Endodermal cell (in vitro differentiated cells): ENCODE results near the gene LARP1B. TPM values are rescaled to one million over a fixed set of nuclear protein-coding genes. Genes with fewer than 3 reads are reported as not detected.
"Not testable (repeated sequence)": the region's sequence is repeated elsewhere in the genome, so short reads cannot be mapped to it uniquely, and the experiment has no call there.

Experiments
- DNase-seq: peaks from one replicate; pipeline ENCODE4 v3.0.0-alpha.2; 2017
- H3K27ac ChIP-seq: 2 replicates; pipeline ENCODE4 v1.5.1; 2013; ENCODE audit warnings: mild to moderate bottlenecking, low read depth, low read length, moderate library complexity
- H3K27me3 ChIP-seq: 2 replicates; pipeline ENCODE4 v1.6.1; 2013; ENCODE audit warnings: mild to moderate bottlenecking, low read length, moderate library complexity; ENCODE audit not compliant: insufficient read depth, control insufficient read depth, poor library complexity, severe bottlenecking
- H3K36me3 ChIP-seq: 2 replicates; pipeline ENCODE4 v1.7.0; 2013; ENCODE audit warnings: mild to moderate bottlenecking, low read length, moderate library complexity; ENCODE audit not compliant: control insufficient read depth, insufficient read depth
- H3K4me1 ChIP-seq: one replicate; pipeline ENCODE4 v1.7.0; 2013; ENCODE audit warnings: low read length; ENCODE audit not compliant: control insufficient read depth, insufficient read depth
- H3K4me3 ChIP-seq: 2 replicates; pipeline ENCODE4 v1.5.1; 2013; ENCODE audit warnings: mild to moderate bottlenecking, low read length, moderate library complexity
- H3K9ac ChIP-seq: 2 replicates; pipeline ENCODE4 v1.6.1; 2013; ENCODE audit warnings: mild to moderate bottlenecking, low read length, moderate library complexity; ENCODE audit not compliant: poor library complexity, severe bottlenecking; ENCODE audit errors: extremely low read depth
- H3K9me3 ChIP-seq: 2 replicates; pipeline ENCODE4 v1.6.1; 2013; ENCODE audit warnings: mild to moderate bottlenecking, low read length, moderate library complexity; ENCODE audit not compliant: control insufficient read depth
- H3K27ac Mint-ChIP-seq: 2 replicates; pipeline ENCODE4 v1.8.0; 2020; ENCODE audit warnings: mixed read lengths
- H3K27me3 Mint-ChIP-seq: 2 replicates; pipeline ENCODE4 v1.8.0; 2021; ENCODE audit warnings: mild to moderate bottlenecking, mixed read lengths; ENCODE audit not compliant: insufficient read depth
- H3K36me3 Mint-ChIP-seq: 2 replicates; pipeline ENCODE4 v1.8.0; 2020; ENCODE audit warnings: low read depth, mixed read lengths
- H3K4me1 Mint-ChIP-seq: 2 replicates; pipeline ENCODE4 v1.8.0; 2020; ENCODE audit warnings: mixed read lengths
- H3K4me3 Mint-ChIP-seq: 2 replicates; pipeline ENCODE4 v1.8.0; 2020; ENCODE audit warnings: mild to moderate bottlenecking, moderate library complexity, mixed read lengths
- H3K9me3 Mint-ChIP-seq: 2 replicates; pipeline ENCODE4 v1.8.0; 2020; ENCODE audit warnings: mild to moderate bottlenecking, mixed read lengths
- WGBS, 2 experiments: methylation state at CpG; one replicate each; pipeline versions ENCODE4 v1.1.5 to v1.1.7; 2013; ENCODE audit warnings: missing lambda C conversion rate in 2 of 2, mixed read lengths in 1 of 2; ENCODE audit not compliant: insufficient coverage in 1 of 2, insufficient read length in 1 of 2; 5-methylcytosine and 5-hydroxymethylcytosine counted together
- total RNA-seq, 2 donors: library from RNA; stranded (reverse); fragmentation: NEBNext Ultra II Directional in 1 of 2; extraction: Animal tissue kit (Norgen Biotek cat#: 25700) in 1 of 2; gene quantifications; 2 replicates in 1 of 2; 3 replicates in 1 of 2; pipeline ENCODE4 v1.2.1, GENCODE V29; 2021
- TF ChIP-seq, protein P1 (sequence below): fragments of 200-600 bp; sonication (generic); conservative IDR thresholded peaks from 2 replicates; pipeline ENCODE4 v1.5.0; 2021; ENCODE audit warnings: antibody characterized with exemption, mild to moderate bottlenecking

LARP1B gene
- total RNA-seq, 2 donors from 2014 or later = 27.0 to 32.6 TPM

GRCh38 chr4:128031756-128032384 is 29.2 kb upstream of the LARP1B start:
- H3K4me3 Mint-ChIP-seq = no peak overlapping the region
- Histone ChIP-seq H3K9ac (no peak overlapping the region), H3K27me3 (no peaks in the 10 kb centered on the region), H3K9me3 (no peaks in the 10 kb centered on the region), H3K4me3 (no peak overlapping the region), H3K4me1 (no peaks in the 10 kb centered on the region), H3K27ac (no peak overlapping the region), H3K36me3 (peaks cover 22% of the 10 kb centered on the region)
- no peaks in the 10 kb centered on the region for H3K9me3 Mint-ChIP-seq
- no peak overlapping the region for H3K27ac Mint-ChIP-seq
- peaks cover 25% of the 10 kb centered on the region for H3K36me3 Mint-ChIP-seq
- WGBS, 2 experiments = 96% methylated on average over 2 of the region's 3 CpGs; no CpG with 5 or more reads in 1 of the 2 experiments
- DNase-seq = no peak
- TF ChIP-seq, protein P1, sequence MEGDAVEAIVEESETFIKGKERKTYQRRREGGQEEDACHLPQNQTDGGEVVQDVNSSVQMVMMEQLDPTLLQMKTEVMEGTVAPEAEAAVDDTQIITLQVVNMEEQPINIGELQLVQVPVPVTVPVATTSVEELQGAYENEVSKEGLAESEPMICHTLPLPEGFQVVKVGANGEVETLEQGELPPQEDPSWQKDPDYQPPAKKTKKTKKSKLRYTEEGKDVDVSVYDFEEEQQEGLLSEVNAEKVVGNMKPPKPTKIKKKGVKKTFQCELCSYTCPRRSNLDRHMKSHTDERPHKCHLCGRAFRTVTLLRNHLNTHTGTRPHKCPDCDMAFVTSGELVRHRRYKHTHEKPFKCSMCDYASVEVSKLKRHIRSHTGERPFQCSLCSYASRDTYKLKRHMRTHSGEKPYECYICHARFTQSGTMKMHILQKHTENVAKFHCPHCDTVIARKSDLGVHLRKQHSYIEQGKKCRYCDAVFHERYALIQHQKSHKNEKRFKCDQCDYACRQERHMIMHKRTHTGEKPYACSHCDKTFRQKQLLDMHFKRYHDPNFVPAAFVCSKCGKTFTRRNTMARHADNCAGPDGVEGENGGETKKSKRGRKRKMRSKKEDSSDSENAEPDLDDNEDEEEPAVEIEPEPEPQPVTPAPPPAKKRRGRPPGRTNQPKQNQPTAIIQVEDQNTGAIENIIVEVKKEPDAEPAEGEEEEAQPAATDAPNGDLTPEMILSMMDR = no peak
- no peaks in the 10 kb centered on the region for H3K27me3 Mint-ChIP-seq
- H3K4me1 Mint-ChIP-seq = no peaks in the 10 kb centered on the region

DNA sequence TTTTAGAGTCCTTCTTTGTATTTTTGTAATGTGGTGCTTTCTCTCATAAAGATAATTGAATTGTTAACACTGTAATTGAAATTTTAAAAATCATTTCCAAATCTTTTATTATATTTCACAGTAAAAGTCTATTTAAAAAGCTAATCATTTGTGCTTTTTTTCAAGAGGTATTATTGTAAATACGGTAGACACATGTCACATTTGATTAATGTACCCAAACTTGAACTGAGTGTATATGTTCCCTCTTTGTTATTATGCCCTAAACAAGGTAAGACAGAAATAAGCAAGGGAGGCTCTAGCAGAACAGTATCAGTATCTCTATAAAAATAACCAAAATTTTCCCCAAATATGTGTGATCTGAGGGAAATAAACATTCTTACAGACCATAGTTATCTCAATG is 21.5 kb upstream of the LARP1B start:
- DNase-seq = no peak
- TF ChIP-seq, protein P1 = no peak
- H3K9me3 Mint-ChIP-seq = no peaks in the 10 kb centered on the region
- H3K27me3 Mint-ChIP-seq = no peaks in the 10 kb centered on the region
- Histone ChIP-seq H3K4me1 (no peaks in the 10 kb centered on the region), H3K4me3 (no peak overlapping the region), H3K9ac (no peak overlapping the region), H3K27me3 (no peaks in the 10 kb centered on the region), H3K27ac (no peak overlapping the region), H3K36me3 (no peaks in the 10 kb centered on the region), H3K9me3 (no peaks in the 10 kb centered on the region)
- no peaks in the 10 kb centered on the region for H3K4me1 Mint-ChIP-seq
- 95 to 100% methylated on average over 1 of the region's 1 CpG for WGBS, 2 experiments
- H3K4me3 Mint-ChIP-seq = no peak overlapping the region
- H3K27ac Mint-ChIP-seq = no peak overlapping the region
- no peaks in the 10 kb centered on the region for H3K36me3 Mint-ChIP-seq

- H3K27ac Mint-ChIP-seq, H3K4me3 ChIP-seq, DNase-seq, H3K27me3 Mint-ChIP-seq, H3K9me3 ChIP-seq, H3K27me3 ChIP-seq, H3K27ac ChIP-seq, H3K36me3 Mint-ChIP-seq, H3K4me3 Mint-ChIP-seq, H3K4me1 ChIP-seq, H3K4me1 Mint-ChIP-seq, H3K9ac ChIP-seq, H3K9me3 Mint-ChIP-seq, H3K36me3 ChIP-seq: not testable (repeated sequence)
- 93 to 100% methylated on average over 1 to 8 of the region's 9 CpGs for WGBS, 2 experiments
Observed at GRCh38 chr4:128047019-128047418, 14.1 kb upstream of the LARP1B start.

DNA sequence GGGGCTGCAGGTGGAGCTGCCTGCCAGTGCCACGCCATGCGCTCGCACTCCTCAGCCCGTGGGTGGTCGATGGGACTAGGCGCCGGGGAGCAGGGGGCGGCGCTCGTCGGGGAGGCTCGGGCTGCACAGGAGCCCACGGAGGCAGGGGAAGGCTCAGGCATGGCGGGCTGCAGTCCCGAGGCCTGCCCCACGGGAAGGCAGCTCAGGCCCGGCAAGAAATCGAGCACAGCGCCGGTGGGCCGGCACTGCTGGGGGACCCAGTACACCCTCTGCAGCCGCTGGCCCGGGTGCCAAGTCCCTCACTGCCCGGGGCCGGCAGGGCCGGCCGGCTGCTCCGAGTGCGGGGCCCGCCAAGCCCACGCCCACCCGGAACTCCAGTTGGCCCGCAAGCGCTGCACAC is 13.6 kb upstream of the LARP1B start:
- not testable (repeated sequence) for H3K36me3 ChIP-seq, H3K9me3 Mint-ChIP-seq, H3K36me3 Mint-ChIP-seq, H3K27me3 ChIP-seq, H3K4me1 Mint-ChIP-seq, DNase-seq, H3K9ac ChIP-seq, H3K4me3 ChIP-seq, H3K27ac ChIP-seq, H3K4me3 Mint-ChIP-seq, H3K27ac Mint-ChIP-seq, H3K27me3 Mint-ChIP-seq, H3K4me1 ChIP-seq, H3K9me3 ChIP-seq
- WGBS, 2 experiments = 96 to 98% methylated on average over 8 to 34 of the region's 34 CpGs
